Left lung (tissue), 14 donors: ENCODE results near the gene DNAJA1. TPM values are rescaled to one million over a fixed set of nuclear protein-coding genes. Genes with fewer than 3 reads are reported as not detected.

Experiments used
- ATAC-seq: fragments of 200-7000 bp; cut with Tn5 transposase; one replicate; pipeline ENCODE4 v1.9.1; 2020; ENCODE audit warnings: moderate library complexity
- DNase-seq, 4 donors: peaks; one replicate each; pipeline ENCODE4 v3.0.0-alpha.2; 2013 to 2020
- H3K27ac ChIP-seq, 2 donors: fragments of 200-600 bp; sonication (generic) in 1 of 2; one replicate each; pipeline versions ENCODE4 v1.5.0 to v1.8.0; 2020 to 2021
- H3K27me3 ChIP-seq, 2 donors: fragments of 200-600 bp; sonication (generic) in 1 of 2; one replicate each; pipeline versions ENCODE4 v1.5.0 to v1.8.0; 2020 to 2021
- H3K36me3 ChIP-seq, 2 donors: fragments of 200-600 bp; sonication (generic) in 1 of 2; one replicate each; pipeline versions ENCODE4 v1.5.0 to v1.8.0; 2020 to 2021
- H3K4me1 ChIP-seq, 2 donors: fragments of 200-600 bp; one replicate each; pipeline ENCODE4 v1.8.0; 2021
- H3K4me3 ChIP-seq, 2 donors: fragments of 200-600 bp; sonication (generic) in 1 of 2; one replicate each; pipeline versions ENCODE4 v1.5.0 to v1.8.0; 2020 to 2021; ENCODE audit warnings: mild to moderate bottlenecking in 1 of 2
- H3K9me3 ChIP-seq, 2 donors: fragments of 200-600 bp; sonication (generic) in 1 of 2; one replicate each; pipeline versions ENCODE4 v1.5.0 to v1.8.0; 2020 to 2021
- intact Hi-C, 2 donors: fragments of 100-400 bp; cut with DNase I; formaldehyde crosslinking; loops; one replicate each; pipeline versions ENCODE4 v1.11.2 to v1.14.2; 2022
- long read RNA-seq, 12 donors: library from polyadenylated mRNA in 2 of 12; unstranded in 2 of 12; transcript quantifications; one replicate each; pipeline ENCODE4 v2.0.0 and lab custom pipeline, GENCODE V29; 2019 to 2026
- polyA plus RNA-seq, 6 donors: library from polyadenylated mRNA; unstranded; fragments of 120-200 nt; gene quantifications; one replicate each; pipeline ENCODE4 v1.2.1, GENCODE V29; 2013; ENCODE audit not compliant: insufficient read length in 6 of 6
- total RNA-seq, 2 donors: library from RNA; stranded (reverse); fragmentation: NEBNext Ultra II Directional; extraction: Animal tissue kit (Norgen Biotek cat#: 25700); gene quantifications; one replicate each; pipeline ENCODE4 v1.2.1, GENCODE V29; 2021
- TF ChIP-seq, protein P1 (sequence below), 2 donors: fragments of 200-600 bp; sonication (generic) in 1 of 2; IDR thresholded peaks; one replicate each; pipeline versions ENCODE4 v1.5.0 to v1.8.0; 2021; ENCODE audit warnings: antibody characterized with exemption in 2 of 2
- donor health status: DM: no; HTN: yes; CAD: no.
- donor health status: DM: no; HTN: no; CAD: no.

The DNAJA1 gene
- total RNA-seq: 100 to 1,000 TPM; 132 to 134 TPM
- 100 to 1,000 TPM; 175 to 233 (median 193) TPM for polyA plus RNA-seq
- long read RNA-seq, donor 1, transcript DNAJA1-201 (9 exons, 2,381 nt): major isoform, 87 of 303 reads
- long read RNA-seq, donor 1, partial matches to known transcripts: 215 of 303 reads
- long read RNA-seq, donor 1, other reads (novel, unspliced or antisense): 0 of 303 reads
- long read RNA-seq, donor 2, transcript DNAJA1-201 (9 exons, 2,381 nt): major isoform, 69 of 340 reads
- long read RNA-seq, donor 2, partial matches to known transcripts: 256 of 340 reads
- long read RNA-seq, donor 2, other reads (novel, unspliced or antisense): 15 of 340 reads
- long read RNA-seq, donor 3, transcript DNAJA1-201 (9 exons, 2,381 nt): major isoform, 90 of 200 reads
- long read RNA-seq, donor 3, partial matches to known transcripts: 110 of 200 reads
- long read RNA-seq, donor 3, other reads (novel, unspliced or antisense): 0 of 200 reads
- long read RNA-seq, donor 4, transcript DNAJA1-201 (9 exons, 2,381 nt): major isoform, 75 of 109 reads
- long read RNA-seq, donor 4, partial matches to known transcripts: 29 of 109 reads
- long read RNA-seq, donor 4, other reads (novel, unspliced or antisense): 5 of 109 reads
- long read RNA-seq, donor 5, transcript DNAJA1-201 (9 exons, 2,381 nt): major isoform, 55 of 175 reads
- long read RNA-seq, donor 5, partial matches to known transcripts: 120 of 175 reads
- long read RNA-seq, donor 5, other reads (novel, unspliced or antisense): 0 of 175 reads
- long read RNA-seq, donor 6, transcript DNAJA1-201 (9 exons, 2,381 nt): major isoform, 100 of 236 reads
- long read RNA-seq, donor 6, partial matches to known transcripts: 136 of 236 reads
- long read RNA-seq, donor 6, other reads (novel, unspliced or antisense): 0 of 236 reads
- long read RNA-seq, donor 7, transcript DNAJA1-201 (9 exons, 2,381 nt): major isoform, 56 of 109 reads
- long read RNA-seq, donor 7, partial matches to known transcripts: 48 of 109 reads
- long read RNA-seq, donor 7, other reads (novel, unspliced or antisense): 5 of 109 reads
- long read RNA-seq, donor 8, transcript DNAJA1-201 (9 exons, 2,381 nt): major isoform, 110 of 229 reads
- long read RNA-seq, donor 8, partial matches to known transcripts: 114 of 229 reads
- long read RNA-seq, donor 8, other reads (novel, unspliced or antisense): 5 of 229 reads
- long read RNA-seq, donor 9: 0 reads
- long read RNA-seq, donor 10, transcript DNAJA1-201 (9 exons, 2,381 nt): major isoform, 106 of 116 reads
- long read RNA-seq, donor 10, partial matches to known transcripts: 8 of 116 reads
- long read RNA-seq, donor 10, other reads (novel, unspliced or antisense): 2 of 116 reads
- long read RNA-seq, donor 11, transcript DNAJA1-201 (9 exons, 2,381 nt): major isoform, 86 of 341 reads
- long read RNA-seq, donor 11, partial matches to known transcripts: 255 of 341 reads
- long read RNA-seq, donor 11, other reads (novel, unspliced or antisense): 0 of 341 reads
- long read RNA-seq, donor 12, transcript DNAJA1-201 (9 exons, 2,381 nt): major isoform, 73 of 214 reads
- long read RNA-seq, donor 12, partial matches to known transcripts: 141 of 214 reads
- long read RNA-seq, donor 12, other reads (novel, unspliced or antisense): 0 of 214 reads

DNA sequence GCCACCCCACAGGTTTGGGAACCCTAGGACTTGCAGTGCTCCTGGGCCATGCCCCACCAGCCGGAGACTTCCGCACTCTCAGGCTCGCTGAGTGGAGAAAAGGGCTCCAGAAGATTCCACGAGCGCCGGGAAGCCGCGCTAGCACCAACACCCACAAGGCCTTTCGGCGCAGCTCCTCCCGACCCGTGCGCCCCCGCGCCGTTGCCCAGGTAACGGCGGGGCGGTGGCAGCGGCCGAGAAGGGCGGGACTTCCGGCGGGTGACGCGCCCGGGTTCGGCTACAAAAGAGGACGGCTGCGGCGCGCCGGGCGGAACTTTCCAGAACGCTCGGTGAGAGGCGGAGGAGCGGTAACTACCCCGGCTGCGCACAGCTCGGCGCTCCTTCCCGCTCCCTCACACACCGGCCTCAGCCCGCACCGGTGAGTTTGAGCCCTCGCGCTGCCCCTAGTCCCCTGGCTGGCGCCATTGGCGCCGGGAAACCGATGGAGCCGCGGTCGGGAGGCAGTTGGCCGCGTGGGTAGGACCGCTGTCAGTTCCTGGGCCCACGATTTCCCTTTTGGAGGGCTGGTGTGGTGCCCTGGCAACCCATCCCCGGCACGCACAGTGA lies at the start of gene DNAJA1:
Gene DNAJA1 (plus strand): TSS at position 308 of the 606 bp plus-strand sequence. CDS start 1,212 bp downstream, outside the sequence.
- intact Hi-C loops: no loop called here
- Histone ChIP-seq H3K36me3 (peaks cover 0 to 39% of the 10 kb centered on the region in 2 donors), H3K4me3 (peak within 1 kb of the TSS; percentile 91 to 96), H3K9me3 (no peaks in the 10 kb centered on the region), H3K27me3 (no peaks in the 10 kb centered on the region), H3K27ac (peak within 1 kb of the TSS; percentile 100), H3K4me1 (peaks cover 46 to 60% of the 10 kb centered on the region in 2 donors)
- TF ChIP-seq, protein P1, sequence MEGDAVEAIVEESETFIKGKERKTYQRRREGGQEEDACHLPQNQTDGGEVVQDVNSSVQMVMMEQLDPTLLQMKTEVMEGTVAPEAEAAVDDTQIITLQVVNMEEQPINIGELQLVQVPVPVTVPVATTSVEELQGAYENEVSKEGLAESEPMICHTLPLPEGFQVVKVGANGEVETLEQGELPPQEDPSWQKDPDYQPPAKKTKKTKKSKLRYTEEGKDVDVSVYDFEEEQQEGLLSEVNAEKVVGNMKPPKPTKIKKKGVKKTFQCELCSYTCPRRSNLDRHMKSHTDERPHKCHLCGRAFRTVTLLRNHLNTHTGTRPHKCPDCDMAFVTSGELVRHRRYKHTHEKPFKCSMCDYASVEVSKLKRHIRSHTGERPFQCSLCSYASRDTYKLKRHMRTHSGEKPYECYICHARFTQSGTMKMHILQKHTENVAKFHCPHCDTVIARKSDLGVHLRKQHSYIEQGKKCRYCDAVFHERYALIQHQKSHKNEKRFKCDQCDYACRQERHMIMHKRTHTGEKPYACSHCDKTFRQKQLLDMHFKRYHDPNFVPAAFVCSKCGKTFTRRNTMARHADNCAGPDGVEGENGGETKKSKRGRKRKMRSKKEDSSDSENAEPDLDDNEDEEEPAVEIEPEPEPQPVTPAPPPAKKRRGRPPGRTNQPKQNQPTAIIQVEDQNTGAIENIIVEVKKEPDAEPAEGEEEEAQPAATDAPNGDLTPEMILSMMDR (IDR thresholded peaks at IDR 0.05): no peak
- ATAC-seq (peak; percentile 95), DNase-seq (peak; percentile 94 to 98 (median 96))

DNA sequence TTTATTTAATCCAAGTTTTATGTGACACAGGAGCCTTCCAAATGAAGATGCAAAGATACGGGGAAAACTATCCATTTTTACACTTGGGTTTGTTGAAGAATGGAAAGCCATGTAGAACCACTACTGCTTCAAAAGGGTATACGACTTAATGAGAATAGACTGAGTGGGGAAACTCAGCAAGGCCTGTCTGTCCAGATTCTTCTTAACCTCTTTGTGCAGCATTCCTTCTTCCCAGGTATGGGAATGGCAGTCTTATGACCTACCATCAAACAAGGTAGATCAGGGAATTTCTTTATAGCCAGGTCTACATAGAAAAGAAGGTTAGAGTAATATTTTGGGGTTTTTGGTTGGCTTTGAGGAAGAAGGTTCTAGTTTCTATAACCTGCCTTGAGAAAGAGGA lies 47.0 kb upstream of the DNAJA1 start:
- no peak overlapping the region for H3K27ac ChIP-seq
- no peaks in the 10 kb centered on the region for H3K4me1 ChIP-seq
- H3K4me3 ChIP-seq: no peak overlapping the region
- H3K36me3 ChIP-seq: peaks cover 0 to 72% of the 10 kb centered on the region in 2 donors
- intact Hi-C loops: no loop called here
- no peak for ATAC-seq
- no peaks in the 10 kb centered on the region for H3K9me3 ChIP-seq
- no peak for DNase-seq
- TF ChIP-seq, protein P1 (IDR thresholded peaks at IDR 0.05): no peak
- H3K27me3 ChIP-seq: no peaks in the 10 kb centered on the region

DNA sequence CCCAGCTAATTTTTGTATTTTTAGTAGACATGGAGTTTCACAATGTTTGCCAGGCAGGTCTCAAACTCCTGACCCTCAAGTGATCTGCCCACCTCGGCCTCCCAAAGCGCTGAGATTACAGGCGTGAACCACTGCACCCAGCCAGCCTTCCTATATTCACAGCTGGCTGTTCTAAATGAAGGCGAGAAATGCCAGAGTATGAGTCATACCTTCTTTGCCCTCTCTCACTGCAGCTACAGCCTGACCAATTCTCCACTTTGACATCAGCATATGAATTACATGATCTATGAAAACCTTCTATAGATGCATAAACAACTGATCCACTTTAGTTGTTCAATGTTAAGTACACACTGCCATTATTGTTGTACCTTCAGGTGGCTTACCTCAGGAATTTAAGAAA lies 38.1 kb upstream of the DNAJA1 start:
- DNase-seq: no peak
- H3K9me3 ChIP-seq: no peaks in the 10 kb centered on the region
- peaks cover 0 to 94% of the 10 kb centered on the region in 2 donors for H3K36me3 ChIP-seq

DNA sequence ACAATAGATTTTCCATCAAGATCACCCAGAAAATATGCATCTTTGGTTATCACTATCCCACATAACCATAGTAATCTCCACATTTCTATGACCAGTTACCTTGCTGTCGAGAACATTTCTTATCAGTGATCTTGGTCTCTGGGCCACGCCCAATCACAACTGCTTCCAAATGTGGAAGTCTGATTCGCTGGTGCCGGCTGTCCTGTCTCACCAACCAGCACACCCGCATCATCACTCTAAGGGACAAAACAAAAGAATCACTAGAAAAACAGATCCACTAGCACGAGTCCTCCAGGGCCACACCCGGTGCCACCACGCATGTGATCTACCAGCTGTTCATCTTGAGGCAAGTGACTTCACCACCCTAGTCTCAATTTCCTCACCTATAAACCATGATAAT lies 35.4 kb upstream of the DNAJA1 start:
- TF ChIP-seq, protein P1 (IDR thresholded peaks at IDR 0.05): no peak
- no peak overlapping the region for H3K27ac ChIP-seq
- peaks cover 0 to 67% of the 10 kb centered on the region in 2 donors for H3K36me3 ChIP-seq
- ATAC-seq (no peak), DNase-seq (no peak)
- H3K27me3 ChIP-seq: no peaks in the 10 kb centered on the region
- no peaks in the 10 kb centered on the region for H3K9me3 ChIP-seq
- peaks cover 0 to 12% of the 10 kb centered on the region in 2 donors for H3K4me1 ChIP-seq
- intact Hi-C loops: no loop called here
- H3K4me3 ChIP-seq: no peak overlapping the region

More for the DNA sequence above, 38.1 kb upstream of the DNAJA1 start:
- no peak for ATAC-seq
- intact Hi-C loops: no loop called here
- no peak overlapping the region for H3K4me3 ChIP-seq
- H3K27me3 ChIP-seq: no peaks in the 10 kb centered on the region
- H3K27ac ChIP-seq: no peak overlapping the region
- TF ChIP-seq, protein P1 (IDR thresholded peaks at IDR 0.05): no peak
- no peaks in the 10 kb centered on the region for H3K4me1 ChIP-seq
